ENCODE data around the gene BCO1.
A peak's percentile ranks its signal among the peaks of the same experiment; 100 is the strongest.
"Not testable (repeated sequence)": the region's sequence is repeated elsewhere in the genome, so short reads cannot be mapped to it uniquely, and the experiment has no call there.

Gene BCO1

GRCh38 chr16:81238296-81239011 lies at the start of gene BCO1:
Gene BCO1 (plus strand): TSS chr16:81238689. CDS start chr16:81238909, 220 bp downstream.
- peak; percentile 62 for DNase-seq (ENCODE audit: low read depth)

- peak; percentile 39 for DNase-seq (ENCODE audit: low read depth)
Measured at GRCh38 chr16:81189100-81189664, 49.3 kb upstream of the BCO1 start.

GRCh38 chr16:81190667-81191066 lies 47.8 kb upstream of the BCO1 start:
- peak; percentile 78 for DNase-seq (ENCODE audit: low read depth)

GRCh38 chr16:81195885-81196534 lies 42.5 kb upstream of the BCO1 start:
- DNase-seq (ENCODE audit: low read depth): no peak

GRCh38 chr16:81198635-81199034 lies 39.9 kb upstream of the BCO1 start:
- DNase-seq (ENCODE audit: low read depth): peak; percentile 30

GRCh38 chr16:81201267-81201666 lies 37.2 kb upstream of the BCO1 start:
- peak; percentile 33 for DNase-seq (ENCODE audit: low read depth)

GRCh38 chr16:81204798-81205680 lies 33.5 kb upstream of the BCO1 start:
- peak; percentile 60 for DNase-seq (ENCODE audit: low read depth)

- DNase-seq (ENCODE audit: low read depth): no peak
Measured at GRCh38 chr16:81207076-81207475, 31.4 kb upstream of the BCO1 start.

- DNase-seq (ENCODE audit: low read depth): no peak
Measured at GRCh38 chr16:81210807-81211206, 27.7 kb upstream of the BCO1 start.

GRCh38 chr16:81212830-81213465 lies 25.5 kb upstream of the BCO1 start:
- no peak for DNase-seq (ENCODE audit: low read depth)

- DNase-seq (ENCODE audit: low read depth): peak; percentile 38
Measured at GRCh38 chr16:81214745-81215166, 23.7 kb upstream of the BCO1 start.

- DNase-seq (ENCODE audit: low read depth): no peak
Measured at GRCh38 chr16:81216114-81216513, 22.4 kb upstream of the BCO1 start.

GRCh38 chr16:81216706-81217105 lies 21.8 kb upstream of the BCO1 start:
- DNase-seq (ENCODE audit: low read depth): no peak

- no peak for DNase-seq (ENCODE audit: low read depth)
Measured at GRCh38 chr16:81219151-81219550, 19.3 kb upstream of the BCO1 start.

- DNase-seq (ENCODE audit: low read depth): no peak
Measured at GRCh38 chr16:81220349-81220748, 18.1 kb upstream of the BCO1 start.

- no peak for DNase-seq (ENCODE audit: low read depth)
Measured at GRCh38 chr16:81221731-81222130, 16.8 kb upstream of the BCO1 start.

- no peak for DNase-seq (ENCODE audit: low read depth)
Measured at GRCh38 chr16:81224824-81225223, 13.7 kb upstream of the BCO1 start.

- DNase-seq (ENCODE audit: low read depth): not testable (repeated sequence)
Measured at GRCh38 chr16:81225697-81226096, 12.8 kb upstream of the BCO1 start.

GRCh38 chr16:81227785-81228184 lies 10.7 kb upstream of the BCO1 start:
- DNase-seq (ENCODE audit: low read depth): no peak

GRCh38 chr16:81229811-81230210 lies 8.7 kb upstream of the BCO1 start:
- no peak for DNase-seq (ENCODE audit: low read depth)

- no peak for DNase-seq (ENCODE audit: low read depth)
Measured at GRCh38 chr16:81231014-81231413, 7.5 kb upstream of the BCO1 start.

Data from EH (cell line).